GM12878 (cell line): ENCODE data around the gene MSMB.

ENCODE experiments used
- ATF3 ChIP-seq: IDR thresholded peaks from 2 replicates; pipeline ENCODE4 v1.6.1; 2011; ENCODE audit warnings: low read depth, mild to moderate bottlenecking, low read length, moderate library complexity, borderline replicate concordance; ENCODE audit errors: extremely low read depth
- CEBPB ChIP-seq, 2 experiments: fragments of 150-350 bp in 1 of 2; IDR thresholded peaks; 2 replicates each; pipeline ENCODE4 v1.6.1; 2012 to 2014; ENCODE audit warnings: low read depth in 2 of 2, low read length in 2 of 2, borderline replicate concordance in 1 of 2, inconsistent platforms in 1 of 2
- CTCF ChIP-seq, 3 experiments: IDR thresholded peaks in 2 of 3; conservative IDR thresholded peaks in 1 of 3; 2 replicates each; pipeline ENCODE4 v1.5.1; 2011; ENCODE audit warnings: low read depth in 3 of 3, low read length in 3 of 3, mild to moderate bottlenecking in 3 of 3, control low read depth in 2 of 3, moderate library complexity in 2 of 3, inconsistent platforms in 1 of 3, mixed read lengths in 1 of 3; ENCODE audit not compliant: control insufficient read depth in 2 of 3, insufficient read depth in 1 of 3; ENCODE audit errors: extremely low read depth in 1 of 3
- E2F4 ChIP-seq: IDR thresholded peaks from 2 replicates; pipeline ENCODE4 v1.6.1; 2012; ENCODE audit warnings: low read depth, low read length, improper control_type of control experiment
- ELK1 ChIP-seq: IDR thresholded peaks from 2 replicates; pipeline ENCODE4 v1.6.1; 2012; ENCODE audit warnings: low read depth, low read length, improper control_type of control experiment
- FOS ChIP-seq: IDR thresholded peaks from 3 replicates; pipeline ENCODE4 v1.6.1; 2011; ENCODE audit warnings: borderline replicate concordance; ENCODE audit not compliant: insufficient read length; ENCODE audit errors: extremely low read depth
- FOXM1 ChIP-seq: IDR thresholded peaks from 2 replicates; pipeline ENCODE4 v1.6.1; 2012; ENCODE audit warnings: low read depth, mild to moderate bottlenecking, inconsistent platforms, low read length, moderate library complexity
- MAX ChIP-seq: IDR thresholded peaks from 2 replicates; pipeline ENCODE4 v1.6.1; 2012; ENCODE audit warnings: low read depth, low read length, improper control_type of control experiment
- MXI1 ChIP-seq: fragments of 150-350 bp; IDR thresholded peaks from 2 replicates; pipeline ENCODE4 v1.6.1; 2011; ENCODE audit warnings: low read depth, mild to moderate bottlenecking, inconsistent platforms, low read length, improper control_type of control experiment
- NR2C1 ChIP-seq: fragments of 450-650 bp; IDR thresholded peaks from 2 replicates; pipeline ENCODE4 v1.6.1; 2017; ENCODE audit warnings: antibody characterized with exemption, mild to moderate bottlenecking, moderate library complexity
- POLR2AphosphoS2 ChIP-seq: IDR thresholded peaks from 2 replicates; pipeline ENCODE4 v1.6.1; 2011; ENCODE audit warnings: low read depth, mild to moderate bottlenecking, low read length, improper control_type of control experiment, moderate library complexity
- ZNF207 ChIP-seq: fragments of 450-650 bp; IDR thresholded peaks from 2 replicates; pipeline ENCODE4 v1.6.1; 2014; ENCODE audit warnings: antibody characterized with exemption, mild to moderate bottlenecking, borderline replicate concordance

GRCh38 chr10:46080886-46081285, 34.8 kb upstream of the MSMB start:
- TF ChIP-seq CTCF (IDR thresholded peaks at IDR 0.05 in 2 of 3, conservative IDR thresholded peaks at IDR 0.05 in 1 of 3; ENCODE audit: control insufficient read depth in 2 of 3, extremely low read depth in 1 of 3, insufficient read depth in 1 of 3, low read depth in 3 of 3, low read length in 3 of 3) (no peak), NR2C1 (no peak), E2F4 (no peak), MXI1 (no peak), ELK1 (no peak), ATF3 (no peak), FOXM1 (no peak), CEBPB (IDR thresholded peaks at IDR 0.05; ENCODE audit: borderline replicate concordance in 1 of 2, low read depth in 2 of 2, low read length in 2 of 2) (no peak), FOS (no peak), MAX (no peak), POLR2AphosphoS2 (no peak), ZNF207 (no peak)
